A673 (cell line): ENCODE measurements around the gene RRP1. TPM values are rescaled to one million over a fixed set of nuclear protein-coding genes. Genes with fewer than 3 reads are reported as not detected.
A peak's percentile ranks its signal among the peaks of the same experiment; 100 is the strongest.

ENCODE experiments used
- BruUV-seq: library from RNA; stranded (reverse); fragments of 400-500 nt; replicated peaks from 2 replicates; lab custom pipeline; 2021; lab: Mats Ljungman, UMichigan
- CTCF ChIA-PET: fragments of 300-600 bp; sonication (Branson Sonifier 250); formaldehyde crosslinking; loops from one replicate; lab custom pipeline; 2022; ENCODE audit warnings: antibody characterized with exemption; lab: Charles Lee
- POLR2A ChIA-PET: fragments of 300-600 bp; sonication (Branson Sonifier 250); formaldehyde crosslinking; loops from one replicate; lab custom pipeline; 2022; ENCODE audit warnings: antibody characterized with exemption; ENCODE audit not compliant: low non-redundant PET; lab: Charles Lee
- DNase-seq: peaks from one replicate; pipeline ENCODE4 v3.0.0-alpha.2; 2015; ENCODE audit warnings: low spot score
- H3K27ac ChIP-seq: fragments of 200-600 bp; sonication (generic); 2 replicates; pipeline ENCODE4 v1.5.1; 2016; ENCODE audit warnings: mixed run types, low read depth, mild to moderate bottlenecking, mixed read lengths, antibody characterized with exemption, low read length; ENCODE audit not compliant: poor library complexity, severe bottlenecking
- H3K27me3 ChIP-seq: fragments of 200-600 bp; sonication (generic); replicated peaks from 2 replicates; pipeline ENCODE4 v1.6.1; 2017; ENCODE audit warnings: mixed run types, low read depth, mild to moderate bottlenecking, mixed read lengths, antibody characterized with exemption, low read length; ENCODE audit not compliant: insufficient read depth, poor library complexity
- H3K36me3 ChIP-seq: fragments of 200-600 bp; sonication (generic); 2 replicates; pipeline ENCODE4 v1.6.1; 2016; ENCODE audit warnings: mixed run types, mild to moderate bottlenecking, mixed read lengths, antibody characterized with exemption, low read length; ENCODE audit not compliant: insufficient read depth, poor library complexity, severe bottlenecking
- H3K4me1 ChIP-seq: fragments of 200-600 bp; sonication (generic); 2 replicates; pipeline ENCODE4 v1.6.1; 2017; ENCODE audit warnings: mixed run types, mild to moderate bottlenecking, mixed read lengths, antibody characterized with exemption, low read length; ENCODE audit not compliant: insufficient read depth, poor library complexity, severe bottlenecking
- H3K4me3 ChIP-seq: fragments of 200-600 bp; sonication (generic); 2 replicates; pipeline ENCODE4 v1.5.1; 2016; ENCODE audit warnings: low read depth, mixed run types, mild to moderate bottlenecking, mixed read lengths, low read length; ENCODE audit not compliant: poor library complexity, severe bottlenecking
- H3K9me3 ChIP-seq: fragments of 200-600 bp; sonication (generic); 2 replicates; pipeline ENCODE4 v1.6.1; 2016; ENCODE audit warnings: mixed run types, low read depth, mild to moderate bottlenecking, mixed read lengths, antibody characterized with exemption, low read length; ENCODE audit not compliant: poor library complexity, severe bottlenecking
- EZH2 ChIP-seq: fragments of 200-600 bp; sonication (generic); IDR thresholded peaks from 2 replicates; pipeline ENCODE4 v1.6.1; 2017; ENCODE audit warnings: borderline replicate concordance, low read depth, mild to moderate bottlenecking, mixed read lengths, antibody characterized with exemption, low read length; ENCODE audit not compliant: poor library complexity, severe bottlenecking
- intact Hi-C: fragments of 100-400 bp; cut with micrococcal nuclease; formaldehyde crosslinking; loops from one replicate; pipeline ENCODE4 v1.10.0; 2022; ENCODE audit not compliant: unreplicated experiment
- total RNA-seq: library from RNA; stranded (reverse); gene quantifications from 2 replicates; pipeline ENCODE4 v1.2.3, GENCODE V29; 2021
- TF ChIP-seq, protein P1 (sequence below): fragments of 300-800, 200-600 bp; sonication (generic); conservative IDR thresholded peaks from 2 replicates; pipeline ENCODE4 v1.5.1; 2017; ENCODE audit warnings: low read depth, mild to moderate bottlenecking, antibody characterized with exemption, low read length, moderate library complexity, mixed read lengths

RRP1 gene
- total RNA-seq, 1 experiment from 2014 or later: 86.4 TPM

DNA sequence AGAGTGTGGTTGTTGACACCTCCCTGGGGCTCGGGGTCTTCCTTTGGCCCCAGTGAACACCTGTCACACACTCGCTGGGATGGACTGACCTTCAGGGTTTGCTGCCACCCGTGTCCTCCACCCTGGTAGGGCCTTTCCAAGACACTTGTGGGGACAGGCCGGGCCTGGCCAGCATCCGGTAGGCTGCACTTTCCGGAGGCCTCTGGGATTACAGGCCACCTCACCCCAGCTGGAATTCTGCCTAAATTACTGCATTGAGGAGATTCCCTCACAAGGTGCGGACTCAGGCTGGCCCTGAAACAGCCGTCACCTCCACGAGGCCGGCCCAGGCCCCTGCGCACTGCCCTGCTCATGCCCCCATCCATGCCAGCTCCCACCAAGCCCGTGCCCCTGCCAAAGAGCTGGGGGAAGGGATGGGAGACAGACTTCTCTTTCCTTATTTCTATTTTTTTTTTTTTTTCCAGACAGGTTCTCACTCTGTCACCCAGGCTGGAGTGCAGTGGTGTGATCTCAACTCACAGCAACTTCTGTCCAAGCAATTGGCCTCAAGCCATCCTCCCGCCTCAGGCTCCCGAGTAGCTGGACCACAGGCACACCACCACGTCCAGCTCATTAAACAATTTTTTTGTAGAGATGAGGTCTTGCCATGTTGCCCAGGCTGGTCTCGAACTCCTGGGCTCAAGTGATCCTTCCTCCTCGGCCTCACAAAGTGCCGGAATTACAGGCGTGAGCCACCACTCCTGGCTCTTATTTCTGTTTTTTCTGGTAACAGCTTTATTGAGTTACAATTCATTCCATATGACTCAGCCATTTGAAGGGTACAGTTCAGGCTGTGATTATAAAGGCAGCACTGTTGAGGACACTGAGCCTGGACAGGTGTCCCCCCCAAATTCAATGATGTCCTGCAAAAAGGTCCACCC is 24.5 kb upstream of the RRP1 start:
- intact Hi-C loops: no loop called here
- Histone ChIP-seq H3K9me3 (no peaks in the 10 kb centered on the region), H3K27me3 (no peaks in the 10 kb centered on the region), H3K4me3 (no peak overlapping the region), H3K36me3 (peaks cover 3% of the 10 kb centered on the region), H3K27ac (no peak overlapping the region), H3K4me1 (no peaks in the 10 kb centered on the region)
- BruUV-seq: no TSS peak
- no peak for DNase-seq
- CTCF ChIA-PET: no interaction called here
- TF ChIP-seq EZH2: no peak
- TF ChIP-seq, protein P1, sequence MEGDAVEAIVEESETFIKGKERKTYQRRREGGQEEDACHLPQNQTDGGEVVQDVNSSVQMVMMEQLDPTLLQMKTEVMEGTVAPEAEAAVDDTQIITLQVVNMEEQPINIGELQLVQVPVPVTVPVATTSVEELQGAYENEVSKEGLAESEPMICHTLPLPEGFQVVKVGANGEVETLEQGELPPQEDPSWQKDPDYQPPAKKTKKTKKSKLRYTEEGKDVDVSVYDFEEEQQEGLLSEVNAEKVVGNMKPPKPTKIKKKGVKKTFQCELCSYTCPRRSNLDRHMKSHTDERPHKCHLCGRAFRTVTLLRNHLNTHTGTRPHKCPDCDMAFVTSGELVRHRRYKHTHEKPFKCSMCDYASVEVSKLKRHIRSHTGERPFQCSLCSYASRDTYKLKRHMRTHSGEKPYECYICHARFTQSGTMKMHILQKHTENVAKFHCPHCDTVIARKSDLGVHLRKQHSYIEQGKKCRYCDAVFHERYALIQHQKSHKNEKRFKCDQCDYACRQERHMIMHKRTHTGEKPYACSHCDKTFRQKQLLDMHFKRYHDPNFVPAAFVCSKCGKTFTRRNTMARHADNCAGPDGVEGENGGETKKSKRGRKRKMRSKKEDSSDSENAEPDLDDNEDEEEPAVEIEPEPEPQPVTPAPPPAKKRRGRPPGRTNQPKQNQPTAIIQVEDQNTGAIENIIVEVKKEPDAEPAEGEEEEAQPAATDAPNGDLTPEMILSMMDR: no peak
- POLR2A ChIA-PET: no interaction called here

DNA sequence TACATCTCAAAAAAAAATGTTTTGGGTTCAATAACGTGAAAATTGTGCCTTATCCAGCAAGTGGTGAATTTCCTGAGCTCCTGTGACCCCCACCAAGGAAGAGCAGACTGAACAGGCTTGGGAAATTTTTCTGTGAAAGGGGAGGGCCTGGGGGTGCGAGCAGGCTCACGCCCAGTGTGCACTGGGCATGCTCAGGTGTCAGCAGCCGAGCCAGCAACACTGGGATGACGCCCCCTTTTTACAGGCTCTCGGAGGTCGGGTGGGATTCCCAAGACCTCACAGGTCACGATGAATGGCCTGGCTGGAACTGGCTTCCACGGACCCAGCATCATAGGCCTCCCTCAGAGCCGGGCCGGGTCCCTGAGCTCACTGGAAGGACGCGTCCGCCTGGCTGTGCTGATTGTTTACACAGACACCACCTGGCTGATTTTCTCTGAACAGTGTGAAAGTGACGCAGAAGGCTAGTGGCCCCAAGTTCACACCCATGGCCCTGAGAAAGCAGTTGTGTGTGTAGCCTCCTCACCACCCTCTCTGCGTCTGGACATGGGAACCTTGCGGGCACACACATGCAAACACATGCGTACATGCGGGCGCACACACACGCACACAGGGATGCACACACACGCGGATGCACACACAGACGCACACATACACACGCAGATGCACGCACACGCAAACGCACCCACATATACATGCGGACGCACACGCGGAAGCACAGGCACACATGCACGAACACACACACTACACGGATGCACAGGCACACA is 22.5 kb upstream of the RRP1 start:
- no peak for DNase-seq
- Histone ChIP-seq H3K27me3 (no peaks in the 10 kb centered on the region), H3K4me1 (peaks cover 11% of the 10 kb centered on the region), H3K36me3 (peaks cover 3% of the 10 kb centered on the region), H3K4me3 (no peak overlapping the region), H3K27ac (no peak overlapping the region), H3K9me3 (no peaks in the 10 kb centered on the region)
- intact Hi-C loops: no loop called here
- no peak for TF ChIP-seq EZH2
- TF ChIP-seq, protein P1: no peak
- ChIA-PET CTCF (interaction anchor here (0.6 kb wide), 1 partner anchor 38 kb away, joined by 4 read pairs; no protein-coding TSS in a partner anchor), POLR2A (no interaction called here)
- no TSS peak for BruUV-seq

DNA sequence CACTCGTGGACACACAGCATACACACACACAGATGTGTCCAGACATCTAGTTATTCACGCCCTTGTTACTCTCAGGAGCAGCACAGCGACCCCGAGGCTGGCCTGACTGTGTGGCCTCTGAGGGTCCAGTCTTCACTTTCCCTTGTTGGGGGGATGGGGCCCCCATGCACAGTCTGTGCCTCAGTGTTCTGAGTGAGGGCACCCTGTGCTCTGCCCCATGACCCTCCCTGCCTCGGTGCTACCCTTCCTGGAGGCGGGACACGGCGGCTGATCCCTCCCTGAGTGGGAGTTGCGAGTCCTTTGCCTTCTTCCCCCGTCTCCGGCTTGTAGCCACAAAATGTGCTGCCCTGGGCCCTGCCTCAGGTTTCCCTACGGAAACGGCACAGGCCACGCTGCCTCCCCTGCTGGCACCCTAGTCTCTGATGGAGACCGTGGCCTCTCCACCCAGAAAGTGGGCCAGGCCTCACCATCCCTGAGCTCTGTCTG is 21.8 kb upstream of the RRP1 start:
- ChIA-PET POLR2A (no interaction called here), CTCF (no interaction called here)
- H3K4me1 ChIP-seq: peaks cover 17% of the 10 kb centered on the region
- intact Hi-C loops: no loop called here
- DNase-seq: no peak
- peak overlapping the region; percentile 53 for H3K27ac ChIP-seq
- no peaks in the 10 kb centered on the region for H3K9me3 ChIP-seq
- BruUV-seq: no TSS peak
- H3K36me3 ChIP-seq: peaks cover 6% of the 10 kb centered on the region
- no peak for TF ChIP-seq EZH2
- TF ChIP-seq, protein P1: no peak
- H3K4me3 ChIP-seq: no peak overlapping the region
- no peaks in the 10 kb centered on the region for H3K27me3 ChIP-seq
